Loucy (cell line): ENCODE measurements around the gene STAT5A.
A peak's percentile ranks its signal among the peaks of the same experiment; 100 is the strongest.

ENCODE experiments used
- H2AFZ ChIP-seq: fragments of 200-600 bp; sonication (generic); 2 replicates; pipeline ENCODE4 v1.6.0; 2016; ENCODE audit warnings: antibody characterized with exemption, mild to moderate bottlenecking, low read length, moderate library complexity
- H3F3A ChIP-seq: fragments of 200-600 bp; 2 replicates; pipeline ENCODE4 v1.6.0; 2016; ENCODE audit warnings: antibody characterized with exemption, low read depth, mild to moderate bottlenecking
- H3K27me3 ChIP-seq: fragments of 200-600 bp; sonication (generic); 2 replicates; pipeline ENCODE4 v1.6.1; 2014; ENCODE audit warnings: low read length, mild to moderate bottlenecking; ENCODE audit not compliant: insufficient read depth, poor library complexity, severe bottlenecking
- H3K36me3 ChIP-seq: fragments of 200-600 bp; sonication (generic); 2 replicates; pipeline ENCODE4 v1.6.1; 2016; ENCODE audit warnings: low read length; ENCODE audit not compliant: insufficient read depth
- H3K4me1 ChIP-seq: fragments of 200-600 bp; sonication (generic); 2 replicates; pipeline ENCODE4 v1.5.1; 2014; ENCODE audit warnings: low read length, mild to moderate bottlenecking; ENCODE audit not compliant: insufficient read depth, poor library complexity, severe bottlenecking
- H3K4me2 ChIP-seq: fragments of 200-600 bp; sonication (generic); 2 replicates; pipeline ENCODE4 v1.6.0; 2014; ENCODE audit warnings: antibody characterized with exemption, low read length, low read depth, mild to moderate bottlenecking; ENCODE audit not compliant: poor library complexity, severe bottlenecking
- H3K4me3 ChIP-seq: fragments of 200-600 bp; sonication (generic); 2 replicates; pipeline ENCODE4 v1.5.1; 2014; ENCODE audit warnings: low read length, mild to moderate bottlenecking, mixed read lengths; ENCODE audit not compliant: poor library complexity, severe bottlenecking
- H3K79me2 ChIP-seq: fragments of 200-600 bp; sonication (generic); 2 replicates; pipeline ENCODE4 v1.6.1; 2014; ENCODE audit warnings: low read length; ENCODE audit not compliant: insufficient read depth
- H3K9ac ChIP-seq: fragments of 200-600 bp; sonication (generic); 2 replicates; pipeline ENCODE4 v1.6.0; 2014; ENCODE audit warnings: mild to moderate bottlenecking, low read depth, low read length, moderate library complexity; ENCODE audit not compliant: poor library complexity, severe bottlenecking
- H3K9me2 ChIP-seq: fragments of 200-600 bp; sonication (generic); replicated peaks from 2 replicates; pipeline ENCODE4 v1.6.1; 2016; ENCODE audit warnings: low read depth, low read length, mixed read lengths
- H3K9me3 ChIP-seq: fragments of 200-600 bp; sonication (generic); 2 replicates; pipeline ENCODE4 v1.6.1; 2014; ENCODE audit warnings: mild to moderate bottlenecking, antibody characterized with exemption, low read length, low read depth; ENCODE audit not compliant: insufficient read depth
- H4K20me1 ChIP-seq: fragments of 200-600 bp; sonication (generic); 2 replicates; pipeline ENCODE4 v1.6.0; 2014; ENCODE audit warnings: antibody characterized with exemption, low read length, mild to moderate bottlenecking; ENCODE audit not compliant: insufficient read depth, poor library complexity, severe bottlenecking
- EZH2phosphoT487 ChIP-seq: fragments of 200-600 bp; IDR thresholded peaks from 2 replicates; pipeline ENCODE4 v1.6.1; 2018; ENCODE audit warnings: antibody characterized with exemption, mild to moderate bottlenecking, moderate library complexity, borderline replicate concordance
- TF ChIP-seq, protein P1 (sequence below): fragments of 200-600 bp; sonication (generic); conservative IDR thresholded peaks from 2 replicates; pipeline ENCODE4 v1.5.1; 2014; ENCODE audit warnings: mild to moderate bottlenecking, antibody characterized with exemption, low read length

Gene STAT5A

DNA sequence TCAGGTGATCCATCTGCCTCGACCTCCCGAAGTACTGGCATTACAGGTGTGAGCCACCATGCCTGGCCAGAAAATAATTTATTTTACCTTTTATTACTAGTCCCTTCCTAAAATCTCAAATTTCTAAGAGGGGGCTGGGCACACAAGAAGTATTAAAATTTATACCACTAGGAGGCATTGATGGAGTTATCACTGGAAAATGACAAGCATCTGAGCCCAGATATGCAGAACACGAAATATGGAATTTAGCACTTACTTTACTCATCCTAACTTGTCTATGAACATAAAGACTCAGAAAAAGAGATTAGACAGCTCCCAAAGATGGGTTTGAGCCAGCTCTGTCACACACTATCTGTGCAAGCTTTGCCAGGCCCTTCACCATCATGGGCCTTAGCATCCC is 46.4 kb downstream of the STAT5A start:
- Histone ChIP-seq H3K4me1 (no peaks in the 10 kb centered on the region), H3F3A (no peaks in the 10 kb centered on the region), H3K9me3 (no peaks in the 10 kb centered on the region), H3K4me3 (no peak overlapping the region), H3K4me2 (no peak overlapping the region), H3K27me3 (no peaks in the 10 kb centered on the region), H3K36me3 (peaks cover 80% of the 10 kb centered on the region), H4K20me1 (no peaks in the 10 kb centered on the region), H3K79me2 (no peaks in the 10 kb centered on the region), H3K9ac (no peak overlapping the region), H3K9me2 (no peaks in the 10 kb centered on the region), H2AFZ (no peak overlapping the region)
- no peak for TF ChIP-seq EZH2phosphoT487
- TF ChIP-seq, protein P1, sequence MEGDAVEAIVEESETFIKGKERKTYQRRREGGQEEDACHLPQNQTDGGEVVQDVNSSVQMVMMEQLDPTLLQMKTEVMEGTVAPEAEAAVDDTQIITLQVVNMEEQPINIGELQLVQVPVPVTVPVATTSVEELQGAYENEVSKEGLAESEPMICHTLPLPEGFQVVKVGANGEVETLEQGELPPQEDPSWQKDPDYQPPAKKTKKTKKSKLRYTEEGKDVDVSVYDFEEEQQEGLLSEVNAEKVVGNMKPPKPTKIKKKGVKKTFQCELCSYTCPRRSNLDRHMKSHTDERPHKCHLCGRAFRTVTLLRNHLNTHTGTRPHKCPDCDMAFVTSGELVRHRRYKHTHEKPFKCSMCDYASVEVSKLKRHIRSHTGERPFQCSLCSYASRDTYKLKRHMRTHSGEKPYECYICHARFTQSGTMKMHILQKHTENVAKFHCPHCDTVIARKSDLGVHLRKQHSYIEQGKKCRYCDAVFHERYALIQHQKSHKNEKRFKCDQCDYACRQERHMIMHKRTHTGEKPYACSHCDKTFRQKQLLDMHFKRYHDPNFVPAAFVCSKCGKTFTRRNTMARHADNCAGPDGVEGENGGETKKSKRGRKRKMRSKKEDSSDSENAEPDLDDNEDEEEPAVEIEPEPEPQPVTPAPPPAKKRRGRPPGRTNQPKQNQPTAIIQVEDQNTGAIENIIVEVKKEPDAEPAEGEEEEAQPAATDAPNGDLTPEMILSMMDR: peak; percentile 26; the same call in 1 of the 2 replicates

DNA sequence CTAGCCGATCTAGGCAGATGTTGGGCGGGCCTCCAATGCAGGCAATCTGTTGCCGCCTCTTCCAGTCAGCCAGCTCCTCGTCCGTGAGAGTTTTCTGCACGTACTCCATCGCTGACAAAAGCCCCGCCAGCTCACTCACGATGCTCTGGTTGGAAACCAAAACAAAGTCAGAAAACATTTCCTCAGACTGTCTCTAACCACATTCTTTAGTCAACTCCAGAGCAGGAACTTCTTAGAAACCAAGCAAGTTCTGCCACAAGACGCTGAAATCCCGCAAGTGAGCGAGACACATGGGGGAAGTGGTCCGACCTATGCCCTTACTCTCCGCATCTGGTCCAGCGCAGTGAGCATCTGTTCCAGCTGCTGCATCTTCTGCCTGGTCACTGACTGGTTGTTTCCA is 49.1 kb downstream of the STAT5A start:
- H3K9ac ChIP-seq: no peak overlapping the region
- TF ChIP-seq, protein P1: no peak
- TF ChIP-seq EZH2phosphoT487: no peak
- H3K27me3 ChIP-seq: no peaks in the 10 kb centered on the region
- H2AFZ ChIP-seq: no peak overlapping the region
- H3K4me2 ChIP-seq: no peak overlapping the region
- no peaks in the 10 kb centered on the region for H3K9me3 ChIP-seq
- no peaks in the 10 kb centered on the region for H3F3A ChIP-seq
- H3K79me2 ChIP-seq: no peaks in the 10 kb centered on the region
- H3K9me2 ChIP-seq: no peaks in the 10 kb centered on the region
- no peak overlapping the region for H3K4me3 ChIP-seq
- H3K4me1 ChIP-seq: no peaks in the 10 kb centered on the region
- H4K20me1 ChIP-seq: no peaks in the 10 kb centered on the region
- H3K36me3 ChIP-seq: peaks cover 83% of the 10 kb centered on the region

GRCh38 chr17:42338427-42338985 is 50.2 kb downstream of the STAT5A start:
- H3K9me2 ChIP-seq: no peaks in the 10 kb centered on the region
- no peaks in the 10 kb centered on the region for H3K4me1 ChIP-seq
- H3K27me3 ChIP-seq: no peaks in the 10 kb centered on the region
- H3F3A ChIP-seq: no peaks in the 10 kb centered on the region
- no peak overlapping the region for H3K9ac ChIP-seq
- H2AFZ ChIP-seq: no peak overlapping the region
- H3K9me3 ChIP-seq: no peaks in the 10 kb centered on the region
- H3K79me2 ChIP-seq: no peaks in the 10 kb centered on the region
- H3K4me3 ChIP-seq: no peak overlapping the region
- no peak overlapping the region for H3K4me2 ChIP-seq
- no peaks in the 10 kb centered on the region for H4K20me1 ChIP-seq
- H3K36me3 ChIP-seq: peaks cover 83% of the 10 kb centered on the region
- TF ChIP-seq, protein P1: no peak
- no peak for TF ChIP-seq EZH2phosphoT487
